Neural crest cell (in vitro differentiated cells): Measurements from ENCODE around the gene ZNF581. TPM values are rescaled to one million over a fixed set of nuclear protein-coding genes. Genes with fewer than 3 reads are reported as not detected.

Experiments
- DNase-seq: peaks from one replicate; pipeline ENCODE4 v3.0.0; 2021; ENCODE audit warnings: low read depth, mixed read lengths, low spot score
- H3K27ac Mint-ChIP-seq: one replicate; pipeline ENCODE4 v1.8.0; 2021; ENCODE audit warnings: mild to moderate bottlenecking, mixed read lengths; ENCODE audit not compliant: unreplicated experiment
- H3K27me3 Mint-ChIP-seq: 2 replicates; pipeline ENCODE4 v1.8.0; 2021; ENCODE audit warnings: low read depth, mild to moderate bottlenecking, mixed read lengths
- H3K36me3 Mint-ChIP-seq: 2 replicates; pipeline ENCODE4 v1.8.0; 2021; ENCODE audit warnings: low read depth, mild to moderate bottlenecking, mixed read lengths
- H3K4me1 Mint-ChIP-seq: 2 replicates; pipeline ENCODE4 v1.8.0; 2021; ENCODE audit warnings: mixed read lengths
- H3K4me3 Mint-ChIP-seq: one replicate; pipeline ENCODE4 v1.8.0; 2021; ENCODE audit warnings: mild to moderate bottlenecking, mixed read lengths
- H3K9me3 Mint-ChIP-seq: 2 replicates; pipeline ENCODE4 v1.8.0; 2021; ENCODE audit warnings: mixed read lengths
- total RNA-seq: library from RNA; stranded (reverse); gene quantifications from 2 replicates; pipeline ENCODE4 v1.2.1, GENCODE V29; 2021
- TF ChIP-seq, protein P1 (sequence below): fragments of 200-600 bp; sonication (generic); conservative IDR thresholded peaks from 2 replicates; pipeline ENCODE4 v1.5.0; 2021; ENCODE audit warnings: antibody characterized with exemption, mild to moderate bottlenecking

ZNF581 gene
- total RNA-seq, 1 donor from 2014 or later = 40.8 TPM

DNA sequence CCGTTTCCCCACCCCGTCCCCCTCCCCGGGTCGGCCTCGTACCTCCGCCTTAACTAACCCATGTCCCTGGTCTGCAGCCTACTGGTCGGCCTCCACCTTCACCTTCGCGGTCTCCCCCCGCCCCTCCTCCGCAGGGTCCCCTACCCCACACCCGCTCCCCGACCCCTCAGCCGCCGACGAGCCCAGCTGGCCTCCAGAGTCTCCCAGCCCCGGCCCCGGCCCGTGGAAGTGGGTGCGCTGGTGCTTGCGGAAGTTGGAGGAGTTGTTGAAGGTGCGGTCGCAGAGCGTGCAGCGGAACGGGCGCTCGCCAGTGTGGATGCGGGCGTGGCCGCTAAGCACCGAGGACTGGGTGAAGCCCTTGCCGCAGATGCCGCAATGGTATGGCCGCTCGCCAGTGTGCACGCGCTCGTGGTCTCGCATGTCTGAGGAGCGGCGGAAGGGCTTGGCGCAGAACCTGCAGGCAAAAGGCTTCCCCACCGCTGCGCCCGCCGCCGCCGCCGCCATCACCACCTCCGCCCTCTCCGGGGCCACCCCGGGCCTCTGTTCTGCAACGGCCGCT, 21.7 kb upstream of the ZNF581 start:
- TF ChIP-seq, protein P1, sequence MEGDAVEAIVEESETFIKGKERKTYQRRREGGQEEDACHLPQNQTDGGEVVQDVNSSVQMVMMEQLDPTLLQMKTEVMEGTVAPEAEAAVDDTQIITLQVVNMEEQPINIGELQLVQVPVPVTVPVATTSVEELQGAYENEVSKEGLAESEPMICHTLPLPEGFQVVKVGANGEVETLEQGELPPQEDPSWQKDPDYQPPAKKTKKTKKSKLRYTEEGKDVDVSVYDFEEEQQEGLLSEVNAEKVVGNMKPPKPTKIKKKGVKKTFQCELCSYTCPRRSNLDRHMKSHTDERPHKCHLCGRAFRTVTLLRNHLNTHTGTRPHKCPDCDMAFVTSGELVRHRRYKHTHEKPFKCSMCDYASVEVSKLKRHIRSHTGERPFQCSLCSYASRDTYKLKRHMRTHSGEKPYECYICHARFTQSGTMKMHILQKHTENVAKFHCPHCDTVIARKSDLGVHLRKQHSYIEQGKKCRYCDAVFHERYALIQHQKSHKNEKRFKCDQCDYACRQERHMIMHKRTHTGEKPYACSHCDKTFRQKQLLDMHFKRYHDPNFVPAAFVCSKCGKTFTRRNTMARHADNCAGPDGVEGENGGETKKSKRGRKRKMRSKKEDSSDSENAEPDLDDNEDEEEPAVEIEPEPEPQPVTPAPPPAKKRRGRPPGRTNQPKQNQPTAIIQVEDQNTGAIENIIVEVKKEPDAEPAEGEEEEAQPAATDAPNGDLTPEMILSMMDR = no peak
- Mint-ChIP-seq H3K9me3 (peaks cover 3% of the 10 kb centered on the region), H3K36me3 (peaks cover 16% of the 10 kb centered on the region), H3K4me3 (no peak overlapping the region), H3K27me3 (peaks cover 5% of the 10 kb centered on the region), H3K4me1 (peaks cover 24% of the 10 kb centered on the region), H3K27ac (no peak overlapping the region)
- no peak for DNase-seq

DNA sequence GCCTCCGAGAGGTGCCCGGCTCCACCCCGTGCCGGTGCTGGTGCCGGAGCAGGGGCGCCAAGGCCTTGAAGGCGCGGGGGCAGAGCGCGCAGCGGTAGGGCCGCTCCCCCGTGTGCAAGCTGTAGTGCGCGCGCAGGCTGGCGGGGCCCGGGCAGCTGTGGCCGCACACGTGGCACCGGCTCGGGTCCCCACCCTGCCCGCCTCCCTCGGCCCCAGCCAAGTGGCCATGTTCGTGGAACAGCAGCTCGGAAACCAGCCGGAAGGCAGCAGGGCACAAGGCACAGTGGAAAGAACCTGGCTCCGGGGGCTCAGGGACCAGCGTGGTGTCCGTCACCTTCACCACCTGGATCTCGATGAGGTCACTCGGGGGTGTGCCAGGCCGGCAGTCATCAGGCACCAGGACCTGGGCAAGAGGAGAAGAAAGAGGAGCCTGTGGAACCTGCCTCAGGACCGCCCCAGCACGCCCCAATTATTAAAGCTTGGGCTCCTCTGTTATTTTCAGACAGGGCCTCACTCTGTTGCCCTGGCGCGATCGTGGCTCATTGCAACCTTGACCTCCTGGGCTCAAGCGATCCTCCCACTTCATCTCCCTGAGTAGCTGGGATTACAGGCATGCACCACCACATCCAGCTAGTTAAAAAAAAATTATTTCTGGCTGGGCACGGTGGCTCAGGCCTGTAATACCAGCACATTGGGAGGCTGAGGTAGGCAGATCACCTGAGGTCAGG, 21.0 kb upstream of the ZNF581 start:
- peaks cover 22% of the 10 kb centered on the region for H3K4me1 Mint-ChIP-seq
- H3K4me3 Mint-ChIP-seq = no peak overlapping the region
- TF ChIP-seq, protein P1 = no peak
- no peak overlapping the region for H3K27ac Mint-ChIP-seq
- H3K36me3 Mint-ChIP-seq = peaks cover 13% of the 10 kb centered on the region
- no peak for DNase-seq
- peaks cover 3% of the 10 kb centered on the region for H3K9me3 Mint-ChIP-seq
- peaks cover 5% of the 10 kb centered on the region for H3K27me3 Mint-ChIP-seq

GRCh38 chr19:55623130-55623529, 20.3 kb upstream of the ZNF581 start:
- Mint-ChIP-seq H3K36me3 (peaks cover 11% of the 10 kb centered on the region), H3K27ac (no peak overlapping the region), H3K27me3 (peaks cover 5% of the 10 kb centered on the region), H3K9me3 (peaks cover 3% of the 10 kb centered on the region), H3K4me3 (peak overlapping the region; percentile 92), H3K4me1 (peaks cover 20% of the 10 kb centered on the region)
- no peak for DNase-seq
- TF ChIP-seq, protein P1 = no peak

DNA sequence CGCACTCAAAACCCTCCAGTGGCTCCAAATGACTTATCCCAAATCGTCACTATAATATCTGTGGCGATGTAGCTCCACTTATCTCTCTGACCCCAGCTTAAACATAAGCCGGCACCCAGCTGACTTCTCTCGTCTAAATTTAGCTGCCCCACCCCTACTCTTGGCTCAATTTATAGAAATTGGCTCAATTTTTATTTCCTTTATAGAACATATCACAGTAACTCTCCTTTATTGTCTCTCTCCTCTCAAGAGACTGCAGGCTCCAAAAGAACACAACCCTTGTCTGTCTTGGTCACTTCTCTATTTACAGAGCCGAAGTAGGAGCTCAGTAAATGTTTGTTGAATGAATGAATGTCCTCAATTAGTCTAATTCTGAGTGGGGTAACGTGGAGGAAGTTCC, 19.9 kb upstream of the ZNF581 start:
- peaks cover 11% of the 10 kb centered on the region for H3K36me3 Mint-ChIP-seq
- H3K27me3 Mint-ChIP-seq = peaks cover 5% of the 10 kb centered on the region
- DNase-seq = no peak
- no peak overlapping the region for H3K27ac Mint-ChIP-seq
- TF ChIP-seq, protein P1 = no peak
- H3K9me3 Mint-ChIP-seq = peaks cover 3% of the 10 kb centered on the region
- peak overlapping the region; percentile 92 for H3K4me3 Mint-ChIP-seq
- H3K4me1 Mint-ChIP-seq = peaks cover 20% of the 10 kb centered on the region

GRCh38 chr19:55624109-55625003, 19.1 kb upstream of the ZNF581 start, which contains the start of gene ZNF784:
Gene ZNF784 (minus strand): TSS chr19:55624566. CDS start chr19:55624561, 5 bp downstream.
- TF ChIP-seq, protein P1 = no peak
- Mint-ChIP-seq H3K27me3 (peaks cover 5% of the 10 kb centered on the region), H3K4me1 (peaks cover 20% of the 10 kb centered on the region), H3K27ac (peak within 1 kb of the TSS; percentile 99), H3K4me3 (peak within 1 kb of the TSS; percentile 92), H3K9me3 (peaks cover 3% of the 10 kb centered on the region), H3K36me3 (peaks cover 11% of the 10 kb centered on the region)
- peak; percentile 96 for DNase-seq
